AG09319 (cell line): ENCODE data around the gene C10orf95.

ENCODE experiments used
- DNase-seq: peaks from one replicate; pipeline ENCODE4 v3.0.0-alpha.2; 2010; ENCODE audit warnings: low read depth; ENCODE audit errors: extremely low read depth
- CTCF ChIP-seq: IDR thresholded peaks from 2 replicates; pipeline ENCODE4 v1.5.1; 2011; ENCODE audit warnings: low read depth, mild to moderate bottlenecking, inconsistent platforms, low read length, moderate library complexity

Gene C10orf95

GRCh38 chr10:102411341-102412255, 39.7 kb downstream of the C10orf95 start:
- no peak for TF ChIP-seq CTCF
- DNase-seq = no peak

GRCh38 chr10:102410429-102411073, 40.8 kb downstream of the C10orf95 start:
- DNase-seq = no peak
- no peak for TF ChIP-seq CTCF

- TF ChIP-seq CTCF = no peak
- DNase-seq = no peak
Measured at GRCh38 chr10:102409604-102410428, 41.5 kb downstream of the C10orf95 start.

- TF ChIP-seq CTCF = no peak
- DNase-seq = no peak
Measured at GRCh38 chr10:102408728-102409603, 42.4 kb downstream of the C10orf95 start.

GRCh38 chr10:102408131-102408727, 43.1 kb downstream of the C10orf95 start:
- no peak for TF ChIP-seq CTCF
- DNase-seq = no peak

- TF ChIP-seq CTCF = no peak
- DNase-seq = no peak
Measured at GRCh38 chr10:102407425-102408130, 43.8 kb downstream of the C10orf95 start.
